Stimulated activated CD4-positive, alpha-beta T cell treated with anti-CD3 and anti-CD28 coated beads, Interleukin-15, amount 100 ng/mL, for 48 hours (primary cell): Measurements from ENCODE around the gene NHP2.
"Not testable (repeated sequence)": the region's sequence is repeated elsewhere in the genome, so short reads cannot be mapped to it uniquely, and the experiment has no call there.

Experiments
- DNase-seq, 2 donors: peaks; one replicate each; pipeline ENCODE4 v3.0.0-alpha.2; 2020; ENCODE audit warnings: low read depth in 2 of 2

The NHP2 gene

DNA sequence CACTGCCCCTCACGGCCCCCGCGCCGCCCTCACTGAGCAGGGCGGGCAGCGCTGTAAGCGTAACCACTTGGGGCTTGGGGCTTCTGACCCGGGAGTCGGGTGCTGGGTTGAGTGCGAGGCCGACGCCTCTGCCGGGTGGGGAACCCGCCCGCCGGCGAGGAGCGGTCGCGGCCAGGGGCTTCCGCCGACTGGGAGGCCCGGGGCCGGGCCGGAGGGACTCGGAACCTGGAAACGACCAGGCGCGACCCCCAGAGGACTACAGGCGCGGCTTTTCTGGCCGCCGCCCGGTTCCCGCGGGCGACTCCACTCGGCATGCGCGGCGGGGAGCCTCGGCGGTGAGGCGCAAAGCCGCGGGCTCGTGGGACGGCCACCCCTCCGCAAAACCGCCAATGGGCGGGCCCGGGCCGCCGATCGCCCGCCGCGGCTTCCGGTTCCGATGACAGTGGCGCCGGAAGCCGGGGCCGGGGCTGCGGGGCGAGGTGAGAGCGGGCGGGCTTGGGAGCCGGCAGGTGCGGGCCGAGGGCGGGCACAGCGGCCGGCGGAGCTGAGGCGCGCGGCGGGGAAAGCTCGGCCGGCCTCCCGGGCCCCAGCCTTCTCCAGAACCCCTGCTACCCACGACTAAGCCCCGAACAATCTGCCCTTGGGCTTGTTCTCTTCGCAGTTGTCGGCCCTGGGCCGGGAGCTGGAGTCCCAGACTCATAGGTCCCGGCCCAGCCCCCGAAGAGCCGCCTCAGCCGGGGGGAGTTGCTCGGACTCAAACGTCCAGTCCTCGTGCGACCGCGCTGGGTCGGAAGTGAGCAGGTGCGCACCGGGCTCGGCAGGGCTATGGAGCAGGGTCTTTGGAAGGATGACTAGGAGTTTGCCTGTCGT is 22.9 kb downstream of the NHP2 start, which contains the start of gene RMND5B:
TSS of gene RMND5B (plus strand) at position 439 of the 870 bp plus-strand sequence. CDS start 7,106 bp downstream, outside the sequence.
- DNase-seq, result peak; percentile 67 to 82

- DNase-seq, result not testable (repeated sequence)
These were observed 23.5 kb downstream of the NHP2 start for GRCh38 chr5:178130234-178130575.

DNA sequence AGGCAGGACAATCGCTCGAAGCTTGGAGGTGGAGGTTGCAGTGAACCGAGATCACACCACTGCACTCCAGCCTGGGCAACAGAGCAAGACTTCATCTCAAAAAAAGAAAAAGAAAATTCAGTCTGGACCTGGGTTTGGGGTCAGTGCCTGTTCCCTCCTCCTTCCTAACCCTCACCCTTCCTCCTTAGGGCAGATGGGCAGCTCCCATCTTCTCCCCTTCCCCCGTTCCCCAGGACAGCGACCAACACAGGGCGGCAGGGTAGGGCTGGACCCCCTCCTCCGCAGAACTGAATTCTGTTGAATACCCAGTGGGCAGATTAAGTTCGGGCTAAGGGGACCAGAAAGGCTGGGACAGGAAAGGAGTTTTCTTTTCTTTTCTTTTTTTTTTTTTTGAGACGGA is 24.4 kb downstream of the NHP2 start:
- no peak for DNase-seq

GRCh38 chr5:178127300-178128009 is 26.2 kb downstream of the NHP2 start:
- DNase-seq, result not testable (repeated sequence)

DNA sequence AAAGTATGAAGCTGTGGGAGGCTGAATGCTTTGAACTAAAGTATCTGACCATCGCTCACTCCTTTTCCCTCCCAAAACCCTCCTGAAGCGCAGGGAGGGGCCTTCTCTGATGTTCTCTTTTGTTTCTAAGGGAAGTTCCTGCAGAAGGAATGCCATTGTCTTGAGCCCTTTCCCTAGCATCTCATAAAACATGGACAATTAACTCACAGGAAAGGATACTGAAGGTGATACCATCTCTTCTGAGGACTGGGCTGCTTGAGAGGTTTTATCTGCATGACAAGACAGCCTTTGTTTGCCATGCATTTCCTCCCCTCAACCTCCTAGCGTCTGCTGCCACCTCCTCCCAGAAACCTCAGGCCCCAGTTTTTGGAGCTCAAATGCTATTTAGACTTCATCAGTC is 27.1 kb downstream of the NHP2 start:
- no peak for DNase-seq

DNA sequence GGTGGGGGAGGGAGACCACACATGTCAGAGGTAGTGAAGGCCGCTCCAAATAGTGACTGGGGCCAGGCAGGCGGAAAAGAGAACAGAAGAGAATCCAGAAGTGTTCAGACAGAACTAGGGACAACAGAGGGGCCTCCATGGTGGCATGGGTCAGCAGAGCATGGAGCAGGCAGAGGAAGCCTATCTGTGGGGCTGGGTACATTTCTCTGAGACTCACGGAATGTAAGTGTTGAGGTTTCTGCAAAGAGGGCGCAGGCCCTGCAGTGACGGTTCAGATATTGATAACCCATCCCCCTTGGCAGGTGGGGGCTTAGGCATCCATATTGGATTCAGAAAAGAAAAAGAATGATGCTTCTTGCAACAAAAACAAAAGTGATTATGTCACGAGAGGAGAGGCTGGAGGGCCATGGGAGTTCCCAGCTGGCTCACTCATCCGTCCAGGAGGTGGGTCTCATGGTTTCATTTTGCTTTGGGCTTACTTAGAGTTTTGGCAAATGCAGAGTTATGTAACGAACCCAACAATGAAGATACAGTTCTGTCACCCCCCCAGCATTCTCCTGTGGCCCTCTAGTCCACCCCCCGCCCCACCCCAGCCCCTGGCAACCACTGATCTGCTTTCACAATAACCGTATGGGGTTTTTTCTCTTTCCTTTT is 28.3 kb downstream of the NHP2 start:
- DNase-seq, result no peak

- no peak for DNase-seq
These were observed 29.4 kb downstream of the NHP2 start for GRCh38 chr5:178123966-178124925.

GRCh38 chr5:178123094-178123965 is 30.4 kb downstream of the NHP2 start:
- DNase-seq, result no peak

DNA sequence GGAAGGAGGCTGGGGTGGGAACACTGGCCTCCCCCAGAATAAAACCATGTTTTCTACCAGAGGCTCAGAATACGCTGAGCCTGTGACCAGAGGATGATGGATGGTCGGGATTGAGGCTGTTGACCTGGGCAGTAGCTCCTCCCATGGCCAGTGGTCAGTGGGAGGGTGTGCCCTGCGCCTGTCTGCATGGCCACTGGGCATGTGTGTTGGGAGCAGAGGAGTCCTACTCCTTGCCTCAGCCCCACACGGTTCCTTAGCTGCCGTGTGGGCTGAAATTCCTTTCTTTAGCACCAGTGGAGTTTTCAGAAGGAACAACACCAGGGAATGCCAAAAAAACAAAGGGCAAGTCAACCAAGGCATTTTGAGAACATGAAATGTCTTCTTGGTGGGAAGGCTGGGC is 31.3 kb downstream of the NHP2 start:
- DNase-seq, result no peak

DNA sequence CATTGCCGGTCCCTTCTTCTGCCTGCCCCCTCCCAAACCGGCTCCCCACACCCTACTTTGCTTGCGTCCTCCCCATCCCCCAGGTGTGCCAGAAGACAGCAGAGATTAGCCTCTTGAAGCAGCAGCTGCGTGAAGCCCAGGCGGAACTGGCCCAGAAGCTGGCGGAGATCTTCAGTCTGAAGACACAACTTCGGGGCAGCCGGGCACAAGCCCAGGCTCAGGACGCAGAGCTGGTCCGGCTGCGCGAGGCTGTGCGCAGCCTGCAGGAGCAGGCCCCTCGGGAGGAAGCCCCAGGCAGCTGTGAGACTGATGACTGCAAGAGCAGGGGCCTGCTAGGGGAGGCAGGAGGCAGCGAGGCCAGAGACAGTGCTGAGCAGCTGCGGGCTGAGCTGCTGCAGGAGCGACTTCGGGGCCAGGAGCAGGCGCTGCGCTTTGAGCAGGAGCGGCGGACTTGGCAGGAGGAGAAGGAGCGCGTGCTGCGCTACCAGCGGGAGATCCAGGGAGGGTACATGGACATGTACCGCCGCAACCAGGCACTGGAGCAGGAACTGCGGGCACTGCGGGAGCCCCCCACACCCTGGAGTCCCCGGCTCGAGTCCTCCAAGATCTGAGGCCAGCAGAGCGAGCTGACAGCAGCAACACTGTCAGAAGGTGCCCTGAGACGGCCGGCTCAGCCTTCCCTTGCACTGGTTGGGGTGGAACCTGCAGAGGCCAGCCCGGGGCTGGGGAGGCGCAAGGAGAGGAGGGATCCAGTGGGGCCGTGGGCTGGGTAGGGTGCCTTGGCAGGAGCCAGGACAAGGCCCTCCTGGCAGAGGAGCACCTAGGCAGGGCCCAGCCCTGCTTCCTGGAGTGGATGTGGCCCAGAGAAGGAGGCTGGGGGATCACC is 32.1 kb downstream of the NHP2 start:
- no peak for DNase-seq

- peak; percentile 77 to 81 for DNase-seq
These were observed 32.9 kb downstream of the NHP2 start for GRCh38 chr5:178120607-178121357.

DNA sequence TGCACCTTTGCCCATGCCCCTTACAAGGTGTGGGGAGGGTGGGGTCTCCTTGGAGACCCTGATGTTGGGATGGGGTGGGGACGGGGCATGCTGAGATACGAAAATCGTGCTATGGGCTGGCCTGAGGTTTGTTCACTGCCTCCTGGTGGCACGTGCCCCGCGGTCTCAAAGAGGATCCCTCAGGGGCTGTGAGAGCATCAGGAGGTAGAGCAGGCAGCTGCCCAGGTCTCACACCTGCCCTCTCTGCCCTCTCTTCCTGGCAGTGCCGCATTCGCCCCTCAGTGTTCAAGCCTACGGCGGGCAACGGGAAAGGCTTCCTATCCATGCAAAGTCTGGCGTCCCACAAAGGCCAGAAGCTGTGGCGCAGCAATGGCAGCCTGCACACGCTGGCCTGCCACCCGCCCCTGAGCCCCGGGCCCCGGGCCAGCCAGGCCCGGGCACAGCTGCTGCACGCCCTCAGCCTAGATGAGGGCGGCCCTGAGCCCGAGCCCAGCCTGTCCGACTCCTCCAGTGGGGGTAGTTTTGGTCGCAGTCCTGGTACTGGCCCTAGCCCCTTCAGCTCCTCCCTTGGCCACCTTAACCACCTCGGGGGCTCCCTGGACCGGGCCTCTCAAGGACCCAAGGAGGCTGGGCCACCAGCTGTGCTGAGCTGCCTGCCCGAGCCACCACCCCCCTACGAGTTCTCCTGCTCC is 33.6 kb downstream of the NHP2 start:
- no peak for DNase-seq

DNA sequence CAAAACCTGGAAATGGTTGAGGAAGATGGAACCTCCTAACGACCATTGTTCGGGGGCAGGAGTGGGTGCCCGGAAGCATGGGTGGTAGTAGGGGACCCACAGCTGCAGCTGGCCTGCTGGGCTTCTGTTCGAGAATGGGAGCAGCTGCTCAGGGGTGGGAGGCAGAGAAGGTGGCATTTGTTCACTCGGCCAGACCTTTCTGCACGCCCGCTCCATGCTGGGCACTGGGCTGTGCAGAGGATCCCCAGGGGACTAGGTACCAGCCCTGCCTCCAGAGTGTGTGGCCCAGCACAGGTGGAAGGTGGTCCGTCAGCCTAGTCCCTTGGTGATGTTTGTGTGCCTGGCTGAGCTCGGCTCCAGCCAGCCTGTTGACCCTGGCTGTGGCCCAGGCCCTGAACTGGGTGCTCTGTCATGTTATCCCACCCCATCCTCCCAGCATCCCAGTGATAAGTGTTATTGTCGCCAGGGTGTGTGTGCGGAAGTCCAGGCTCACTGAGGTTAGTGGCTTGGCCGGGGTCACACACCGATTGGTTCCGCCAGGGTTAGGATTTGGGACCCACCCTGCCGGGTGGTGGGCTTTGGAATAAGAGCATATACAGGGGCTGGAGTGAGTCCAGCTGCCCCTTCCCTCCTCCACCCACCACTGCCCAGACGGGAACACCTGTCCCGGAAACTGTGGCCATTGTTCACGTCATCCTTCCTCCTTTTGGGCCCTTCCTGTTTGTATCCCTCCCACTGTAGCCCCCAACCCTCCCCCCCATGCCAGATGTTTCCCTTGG is 35.6 kb downstream of the NHP2 start:
- DNase-seq, result no peak

GRCh38 chr5:178116143-178116885 is 37.4 kb downstream of the NHP2 start:
- DNase-seq, result peak in 1 of 2 donors; percentile 22

- no peak for DNase-seq
These were observed 37.9 kb downstream of the NHP2 start for GRCh38 chr5:178115814-178116142.

DNA sequence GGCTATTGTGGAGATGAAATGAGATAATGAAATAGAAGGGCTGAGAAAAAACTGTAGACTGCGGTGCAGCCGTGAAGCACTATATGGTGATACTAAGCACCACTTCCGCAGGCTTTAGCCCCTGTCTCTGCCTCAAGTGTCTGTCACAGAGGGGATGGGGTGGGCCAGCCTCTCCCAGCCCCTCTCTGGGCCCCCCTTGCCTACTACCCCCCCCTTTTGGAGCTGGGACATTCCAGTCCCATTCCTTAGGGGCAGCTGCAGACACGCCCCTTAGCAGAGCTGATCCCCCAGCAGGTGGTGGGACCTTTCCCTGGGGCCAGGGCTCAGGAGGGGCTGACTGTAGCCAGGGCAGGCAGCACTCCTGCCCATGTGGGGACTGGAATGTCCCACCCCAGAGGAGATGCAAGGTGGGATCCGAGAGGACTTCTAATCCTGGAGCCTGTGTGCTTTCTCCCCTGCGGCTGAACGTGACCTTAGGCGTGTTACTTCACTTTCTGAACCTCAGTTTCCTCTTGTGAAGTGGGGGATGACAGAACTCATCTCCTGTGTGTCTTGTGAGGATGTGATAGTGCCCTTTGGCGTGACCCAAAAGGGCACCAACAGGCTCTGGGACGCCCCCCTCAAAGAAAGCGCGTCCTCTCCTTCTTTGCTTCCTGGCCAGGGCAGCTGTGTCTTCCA is 38.4 kb downstream of the NHP2 start:
- DNase-seq, result no peak
